ENCODE measurements around the gene SECISBP2L. TPM values are rescaled to one million over a fixed set of nuclear protein-coding genes. Genes with fewer than 3 reads are reported as not detected.

SECISBP2L gene
- polyA plus RNA-seq, 1 experiment, result 41.3 TPM

GRCh38 chr15:49045751-49046219 is 461 bp downstream of the SECISBP2L start:
- DNase-seq (ENCODE audit: low read depth, low spot score), result no peak
- ChIA-PET CTCF (interaction anchor here (0.6 to 1.7 kb wide), 3 partner anchors 37 to 186 kb away, joined by 3 to 7 read pairs (median 4); no protein-coding TSS in a partner anchor), POLR2A (interaction anchor here (0.8 to 2.2 kb wide), 4 partner anchors 15 to 110 kb away, joined by 3 to 16 read pairs (median 5); partner anchors contain the start of gene COPS2)
- Histone ChIP-seq H3K27ac (ENCODE audit: low read depth, low read length) (peak overlapping the region; percentile 42), H3K9me3 (ENCODE audit: control insufficient read depth, insufficient read depth, low read length) (peaks cover 3% of the 10 kb centered on the region), H3K27me3 (ENCODE audit: control insufficient read depth, insufficient read depth, low read length) (no peaks in the 10 kb centered on the region), H3K4me3 (ENCODE audit: low read depth, low read length) (peak overlapping the region; percentile 89)
- TF ChIP-seq CTCF (IDR thresholded peaks at IDR 0.05; ENCODE audit: low read depth, low read length), result no peak

- POLR2A ChIA-PET, result interaction anchor here (2.2 kb wide), 1 partner anchor 38 kb away, joined by 16 read pairs; no protein-coding TSS in a partner anchor
- TF ChIP-seq CTCF (IDR thresholded peaks at IDR 0.05; ENCODE audit: low read depth, low read length), result no peak
- no peak for DNase-seq (ENCODE audit: low read depth, low spot score)
- Histone ChIP-seq H3K27me3 (ENCODE audit: control insufficient read depth, insufficient read depth, low read length) (no peaks in the 10 kb centered on the region), H3K9me3 (ENCODE audit: control insufficient read depth, insufficient read depth, low read length) (peaks cover 3% of the 10 kb centered on the region), H3K27ac (ENCODE audit: low read depth, low read length) (no peak overlapping the region), H3K4me3 (ENCODE audit: low read depth, low read length) (peak overlapping the region; percentile 89)
- CTCF ChIA-PET, result interaction anchor here (1.5 kb wide), 1 partner anchor 101 kb away, joined by 7 read pairs; no protein-coding TSS in a partner anchor
Measured at GRCh38 chr15:49044766-49045606, 1.3 kb downstream of the SECISBP2L start.

- H3K27ac ChIP-seq (ENCODE audit: low read depth, low read length), result no peak overlapping the region
- POLR2A ChIA-PET, result no interaction called here
Measured at GRCh38 chr15:49044002-49044401, 2.2 kb downstream of the SECISBP2L start.

GRCh38 chr15:49042165-49042564 is 4.1 kb downstream of the SECISBP2L start:
- POLR2A ChIA-PET, result interaction anchor here (0.6 kb wide), 1 partner anchor 584 kb away, joined by 3 read pairs; no protein-coding TSS in a partner anchor
- no peak for DNase-seq (ENCODE audit: low read depth, low spot score)
- no peaks in the 10 kb centered on the region for H3K27me3 ChIP-seq (ENCODE audit: control insufficient read depth, insufficient read depth, low read length)
- CTCF ChIA-PET, result interaction anchor here (2.6 kb wide), 1 partner anchor 67 kb away, joined by 9 read pairs; no protein-coding TSS in a partner anchor
- peaks cover 3% of the 10 kb centered on the region for H3K9me3 ChIP-seq (ENCODE audit: control insufficient read depth, insufficient read depth, low read length)
- no peak for TF ChIP-seq CTCF (IDR thresholded peaks at IDR 0.05; ENCODE audit: low read depth, low read length)
- H3K27ac ChIP-seq (ENCODE audit: low read depth, low read length), result no peak overlapping the region
- H3K4me3 ChIP-seq (ENCODE audit: low read depth, low read length), result no peak overlapping the region

More at GRCh38 chr15:49044002-49044401, 2.2 kb downstream of the SECISBP2L start:
- CTCF ChIA-PET, result interaction anchor here (2.6 kb wide), 1 partner anchor 68 kb away, joined by 9 read pairs; no protein-coding TSS in a partner anchor
- peak overlapping the region; percentile 89 for H3K4me3 ChIP-seq (ENCODE audit: low read depth, low read length)
- no peaks in the 10 kb centered on the region for H3K27me3 ChIP-seq (ENCODE audit: control insufficient read depth, insufficient read depth, low read length)
- DNase-seq (ENCODE audit: low read depth, low spot score), result no peak
- TF ChIP-seq CTCF (IDR thresholded peaks at IDR 0.05; ENCODE audit: low read depth, low read length), result no peak
- peaks cover 3% of the 10 kb centered on the region for H3K9me3 ChIP-seq (ENCODE audit: control insufficient read depth, insufficient read depth, low read length)

All from AG04450 (cell line).